AG04450 (cell line): Measurements from ENCODE around the gene KCNA1. TPM values are rescaled to one million over a fixed set of nuclear protein-coding genes. Genes with fewer than 3 reads are reported as not detected.

ENCODE experiments used
- CTCF ChIA-PET: fragments of 300-600, 350-600 bp; formaldehyde crosslinking; extraction: SDS; loops from one replicate; lab custom pipeline; 2022; ENCODE audit warnings: antibody characterized with exemption, inconsistent platforms; lab: Charles Lee
- POLR2A ChIA-PET: fragments of 350-600 bp; formaldehyde crosslinking; extraction: SDS; loops from one replicate; lab custom pipeline; 2021; ENCODE audit warnings: antibody characterized with exemption, inconsistent platforms; lab: Yijun Ruan, JAX
- DNase-seq: peaks from one replicate; pipeline ENCODE4 v3.0.0-alpha.2; 2011; ENCODE audit warnings: low read depth, low spot score
- H3K27ac ChIP-seq: one replicate; pipeline ENCODE4 v1.5.1; 2012; ENCODE audit warnings: low read depth, low read length, control low read depth
- H3K27me3 ChIP-seq: one replicate; pipeline ENCODE4 v1.6.0; 2012; ENCODE audit warnings: low read length; ENCODE audit not compliant: control insufficient read depth, insufficient read depth
- H3K4me3 ChIP-seq: 2 replicates; pipeline ENCODE4 v1.5.1; 2011; ENCODE audit warnings: mild to moderate bottlenecking, low read depth, low read length, control low read depth
- H3K9me3 ChIP-seq: 2 replicates; pipeline ENCODE4 v1.5.1; 2012; ENCODE audit warnings: low read length; ENCODE audit not compliant: control insufficient read depth, insufficient read depth
- CTCF ChIP-seq: IDR thresholded peaks from 2 replicates; pipeline ENCODE4 v1.5.1; 2011; ENCODE audit warnings: low read depth, low read length, control low read depth, inconsistent platforms
- polyA plus RNA-seq: library from polyadenylated mRNA; depleted of rRNA; stranded (reverse); fragments of >200 nt; gene quantifications from 2 replicates; pipeline ENCODE4 v1.2.3, GENCODE V29; 2011

KCNA1 gene
- polyA plus RNA-seq, 1 experiment: not detected

- POLR2A ChIA-PET: no interaction called here
- Histone ChIP-seq H3K27me3 (peaks cover 7% of the 10 kb centered on the region), H3K27ac (no peak overlapping the region), H3K9me3 (no peaks in the 10 kb centered on the region), H3K4me3 (no peak overlapping the region)
- no peak for TF ChIP-seq CTCF
- CTCF ChIA-PET: interaction anchor here (1.3 kb wide), 1 partner anchor 87 kb away, joined by 5 read pairs; no protein-coding TSS in a partner anchor
- DNase-seq: no peak
These were observed 34.2 kb downstream of the KCNA1 start for GRCh38 chr12:4943938-4944284.

GRCh38 chr12:4947253-4947652 lies 37.5 kb downstream of the KCNA1 start:
- DNase-seq: no peak
- no peak for TF ChIP-seq CTCF
- POLR2A ChIA-PET: no interaction called here
- no peak overlapping the region for H3K27ac ChIP-seq
- H3K4me3 ChIP-seq: no peak overlapping the region
- CTCF ChIA-PET: no interaction called here
- H3K9me3 ChIP-seq: no peaks in the 10 kb centered on the region
- H3K27me3 ChIP-seq: peaks cover 5% of the 10 kb centered on the region

GRCh38 chr12:4951083-4951482 lies 41.4 kb downstream of the KCNA1 start:
- CTCF ChIA-PET: interaction anchor here (1.0 kb wide), 1 partner anchor 93 kb away, joined by 4 read pairs; no protein-coding TSS in a partner anchor
- no peak overlapping the region for H3K27ac ChIP-seq
- POLR2A ChIA-PET: no interaction called here
- H3K27me3 ChIP-seq: peaks cover 5% of the 10 kb centered on the region
- H3K4me3 ChIP-seq: no peak overlapping the region
- H3K9me3 ChIP-seq: no peaks in the 10 kb centered on the region
- TF ChIP-seq CTCF: no peak
- DNase-seq: no peak

- POLR2A ChIA-PET: no interaction called here
- no peak for DNase-seq
- CTCF ChIA-PET: interaction anchor here (1.0 kb wide), 1 partner anchor 94 kb away, joined by 4 read pairs; no protein-coding TSS in a partner anchor
These were observed 41.9 kb downstream of the KCNA1 start for GRCh38 chr12:4951601-4952000.

More at GRCh38 chr12:4951601-4952000, 41.9 kb downstream of the KCNA1 start:
- no peak for TF ChIP-seq CTCF
- Histone ChIP-seq H3K4me3 (no peak overlapping the region), H3K9me3 (no peaks in the 10 kb centered on the region), H3K27me3 (peaks cover 5% of the 10 kb centered on the region), H3K27ac (no peak overlapping the region)
